NB4 (cell line): ENCODE results near the gene DHX34.
"Not testable (repeated sequence)": the region's sequence is repeated elsewhere in the genome, so short reads cannot be mapped to it uniquely, and the experiment has no call there.

Experiments used
- DNase-seq: peaks from one replicate; pipeline ENCODE4 v3.0.0; 2010; ENCODE audit warnings: low read depth
- H3K4me3 ChIP-seq: one replicate; pipeline ENCODE4 v1.5.1; 2011; ENCODE audit warnings: mild to moderate bottlenecking, low read depth, low read length, moderate library complexity
- CTCF ChIP-seq: IDR thresholded peaks from one replicate; pipeline ENCODE4 v1.5.1; 2012; ENCODE audit warnings: low read depth, low read length
- MAX ChIP-seq: IDR thresholded peaks from 2 replicates; pipeline ENCODE4 v1.6.1; 2011; ENCODE audit warnings: low read depth, low read length
- MYC ChIP-seq: IDR thresholded peaks from 2 replicates; pipeline ENCODE4 v1.6.1; 2011; ENCODE audit warnings: low read depth, low read length
- POLR2A ChIP-seq: IDR thresholded peaks from 2 replicates; pipeline ENCODE4 v1.6.1; 2011; ENCODE audit warnings: mild to moderate bottlenecking; ENCODE audit not compliant: insufficient read length; ENCODE audit errors: extremely low read depth

DHX34 gene

GRCh38 chr19:47356900-47357299, 7.8 kb downstream of the DHX34 start:
- TF ChIP-seq POLR2A (no peak), MYC (no peak), MAX (no peak), CTCF (no peak)
- no peak overlapping the region for H3K4me3 ChIP-seq
- no peak for DNase-seq

- TF ChIP-seq POLR2A (no peak), MYC (no peak), CTCF (peak; percentile 77)
- DNase-seq: peak; percentile 78
- no peak overlapping the region for H3K4me3 ChIP-seq
Measured at GRCh38 chr19:47357788-47358680, 8.9 kb downstream of the DHX34 start.

GRCh38 chr19:47358936-47359335, 9.8 kb downstream of the DHX34 start:
- DNase-seq: no peak
- no peak overlapping the region for H3K4me3 ChIP-seq

GRCh38 chr19:47362321-47362720, 13.2 kb downstream of the DHX34 start:
- DNase-seq: no peak
- TF ChIP-seq POLR2A (no peak), CTCF (no peak), MAX (no peak)
- no peak overlapping the region for H3K4me3 ChIP-seq

More at GRCh38 chr19:47358936-47359335, 9.8 kb downstream of the DHX34 start:
- TF ChIP-seq MYC (no peak), CTCF (no peak)

- TF ChIP-seq POLR2A (no peak), CTCF (no peak), MAX (no peak), MYC (no peak)
- peak; percentile 68 for DNase-seq
- no peak overlapping the region for H3K4me3 ChIP-seq
Measured at GRCh38 chr19:47363758-47364531, 14.8 kb downstream of the DHX34 start.

- DNase-seq: not testable (repeated sequence)
Measured at GRCh38 chr19:47365455-47365854, 16.3 kb downstream of the DHX34 start.

More at GRCh38 chr19:47365455-47365854, 16.3 kb downstream of the DHX34 start:
- H3K4me3 ChIP-seq: not testable (repeated sequence)
